Muscle of arm (tissue), 12 donors: ENCODE results near the gene LRWD1. TPM values are rescaled to one million over a fixed set of nuclear protein-coding genes. Genes with fewer than 3 reads are reported as not detected.
A peak's percentile ranks its signal among the peaks of the same experiment; 100 is the strongest.
"Not testable (repeated sequence)": the region's sequence is repeated elsewhere in the genome, so short reads cannot be mapped to it uniquely, and the experiment has no call there.

Experiments
- DNase-seq: peaks from one replicate; pipeline ENCODE4 v3.0.0-alpha.2; 2013
- polyA plus RNA-seq, 12 donors: library from polyadenylated mRNA; unstranded; fragments of 120-200 nt; gene quantifications; one replicate each; pipeline ENCODE4 v1.2.1, GENCODE V29; 2013; ENCODE audit not compliant: insufficient read length in 12 of 12

LRWD1 gene
- polyA plus RNA-seq, 12 donors, result 7.4 to 25.3 (median 10.2) TPM; not detected in 1

DNA sequence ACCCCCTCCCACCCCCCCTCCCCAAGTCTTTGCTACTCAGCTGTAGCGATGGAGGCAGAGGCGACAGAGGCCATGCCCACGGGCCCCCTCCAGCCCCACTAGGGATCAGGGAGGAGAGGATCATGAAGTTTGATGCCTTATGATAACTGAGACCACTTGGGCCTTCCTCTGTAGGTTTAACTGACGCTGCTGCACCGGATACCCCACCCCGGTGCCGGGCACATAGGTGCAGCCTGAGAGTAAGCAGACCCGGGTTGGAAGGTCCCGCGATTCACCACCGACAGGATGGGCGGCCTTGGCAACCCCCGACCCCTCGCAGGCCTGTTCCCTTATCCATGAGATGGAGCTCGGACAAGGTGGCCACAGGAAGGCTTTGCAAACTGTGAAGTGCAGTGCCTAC is 29.2 kb downstream of the LRWD1 start:
- DNase-seq, result not testable (repeated sequence)

GRCh38 chr7:102494473-102495149 is 29.8 kb downstream of the LRWD1 start:
- DNase-seq, result not testable (repeated sequence)

GRCh38 chr7:102496861-102497260 is 32.1 kb downstream of the LRWD1 start:
- DNase-seq, result not testable (repeated sequence)

DNA sequence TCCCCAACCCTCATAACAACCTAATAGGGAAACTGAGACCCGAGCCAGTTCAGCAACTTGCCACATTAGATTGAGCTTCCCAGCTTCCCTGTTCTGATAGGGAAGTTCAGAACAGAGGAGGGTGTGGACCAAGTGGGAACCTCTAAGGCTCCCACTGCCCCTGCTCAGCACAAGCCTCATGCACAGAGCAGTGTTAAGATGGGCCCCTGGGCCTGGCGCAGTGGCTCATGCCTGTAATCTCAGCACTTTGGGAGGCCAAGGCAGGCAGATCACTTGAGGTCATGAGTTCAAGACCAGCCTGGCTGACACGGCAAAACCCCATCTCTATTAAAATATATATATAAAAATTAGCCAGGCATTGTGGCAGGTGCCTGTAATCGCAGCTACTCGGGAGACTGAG is 32.5 kb downstream of the LRWD1 start:
- not testable (repeated sequence) for DNase-seq

DNA sequence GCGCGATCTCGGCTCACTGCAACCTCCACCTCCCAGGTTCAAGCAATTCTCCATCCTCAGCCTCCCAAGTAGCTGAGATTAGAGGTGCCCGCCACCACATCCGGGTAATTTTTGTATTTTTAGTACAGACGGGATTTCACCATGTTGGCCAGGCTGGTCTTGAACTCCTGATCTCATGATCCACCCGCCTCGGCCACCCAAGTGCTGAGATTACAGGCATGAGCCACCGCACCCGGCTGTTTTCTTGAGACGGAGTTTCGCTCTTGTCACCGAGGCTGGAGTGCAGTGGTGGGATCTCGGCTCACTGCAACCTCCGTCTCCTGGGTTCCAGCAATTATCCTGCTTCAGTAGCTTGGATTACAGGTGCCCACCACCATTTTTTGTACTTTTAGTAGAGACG is 33.5 kb downstream of the LRWD1 start:
- not testable (repeated sequence) for DNase-seq

DNA sequence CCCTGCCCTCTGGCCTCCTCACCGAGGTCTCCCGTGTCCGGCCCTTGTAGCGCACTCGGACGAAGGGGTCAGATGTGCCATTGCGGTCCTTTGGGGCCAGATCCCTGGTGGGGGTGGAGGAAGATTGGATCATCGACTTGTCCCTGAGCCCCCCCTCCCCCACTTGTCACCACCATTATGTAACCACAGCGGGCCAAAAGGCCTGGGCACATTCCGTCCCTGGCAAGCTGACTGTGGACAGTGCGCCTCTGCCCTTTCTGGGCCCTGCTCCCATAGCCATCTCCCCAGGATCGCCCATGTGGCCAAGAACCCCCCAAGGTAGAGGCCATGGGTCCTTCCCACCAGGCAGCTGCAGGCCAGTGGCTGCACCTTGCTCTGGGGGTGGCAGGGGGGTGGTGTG is 38.4 kb downstream of the LRWD1 start:
- DNase-seq, result not testable (repeated sequence)

DNA sequence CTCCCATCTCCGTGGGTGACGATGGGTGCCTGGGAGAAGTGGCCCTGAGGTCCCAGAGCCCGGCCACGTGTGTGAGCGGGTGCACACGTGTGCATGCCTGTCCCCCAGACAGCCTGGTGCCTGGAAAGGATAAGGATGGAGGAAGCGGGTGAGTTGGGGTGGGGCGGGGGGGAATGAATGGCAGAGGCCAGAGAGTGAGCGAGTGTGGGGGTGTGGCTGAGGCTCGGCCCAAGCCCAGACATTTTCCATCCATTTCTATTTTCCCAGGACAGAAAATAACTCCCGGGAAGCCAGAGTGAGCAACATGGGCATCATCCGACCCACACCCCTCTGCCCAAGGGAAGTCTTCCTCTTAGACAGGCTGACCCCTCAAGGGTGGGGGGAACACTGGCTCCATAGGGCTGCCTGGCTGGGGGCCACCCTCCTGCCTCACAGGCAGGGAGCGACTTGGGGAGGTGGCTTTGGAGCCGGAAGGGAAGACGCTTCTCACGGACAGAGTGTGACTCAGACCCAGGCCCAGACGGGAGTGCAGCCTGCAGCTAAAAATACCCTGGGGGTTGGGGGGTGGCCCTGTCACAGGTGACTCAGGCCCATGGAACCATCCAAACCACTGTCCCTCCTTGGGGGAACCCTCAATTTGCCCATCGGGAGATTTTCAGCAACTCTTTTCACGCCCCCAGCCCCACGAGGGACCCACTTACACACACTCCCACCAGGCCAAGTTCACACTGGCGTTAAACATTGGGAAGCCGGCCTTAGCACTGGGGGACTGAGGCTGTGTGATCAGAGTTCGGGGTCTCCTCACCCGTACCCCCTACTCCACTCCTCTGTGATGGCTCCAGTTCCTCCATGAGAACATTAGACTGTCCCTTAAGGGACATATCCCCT is 40.8 kb downstream of the LRWD1 start:
- DNase-seq, result not testable (repeated sequence)

GRCh38 chr7:102507410-102508088 is 42.8 kb downstream of the LRWD1 start:
- DNase-seq, result not testable (repeated sequence)

GRCh38 chr7:102510575-102510974 is 45.8 kb downstream of the LRWD1 start:
- not testable (repeated sequence) for DNase-seq

DNA sequence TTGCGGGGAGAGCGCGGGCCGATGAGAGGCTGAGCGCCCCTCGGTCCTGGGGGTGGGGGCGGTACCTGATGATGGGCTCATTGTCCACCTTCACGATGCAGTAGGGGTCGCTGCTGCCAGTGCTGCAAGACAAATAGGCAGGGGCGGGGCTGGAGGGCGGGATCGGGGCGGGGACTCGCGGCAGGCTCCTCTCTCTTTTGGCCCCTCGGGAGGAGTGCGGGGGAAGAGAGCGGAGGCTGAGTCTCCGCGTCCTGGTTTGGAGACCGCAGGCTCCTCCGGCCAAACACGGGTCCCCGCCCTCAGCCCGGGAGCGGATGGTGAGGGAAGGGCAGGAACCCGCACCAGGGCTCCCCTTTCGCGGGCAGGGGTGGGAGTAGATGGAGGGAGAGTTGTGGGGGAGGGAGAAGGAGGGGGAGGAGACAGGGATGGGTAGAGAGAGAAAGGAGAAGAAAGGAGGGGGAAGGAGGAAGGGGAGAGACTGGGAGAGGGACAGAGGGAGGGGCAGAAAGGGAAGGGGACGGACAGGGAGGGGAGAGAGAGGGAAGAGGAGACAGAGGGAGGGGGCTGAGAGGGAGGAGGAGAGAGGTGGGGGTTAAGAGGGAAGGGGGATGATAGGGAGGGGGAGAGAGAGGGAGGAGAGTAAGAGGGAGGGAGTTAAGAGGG is 47.2 kb downstream of the LRWD1 start:
- not testable (repeated sequence) for DNase-seq

- DNase-seq, result peak; percentile 96
These were observed 47.9 kb downstream of the LRWD1 start for GRCh38 chr7:102512642-102513221.

- DNase-seq, result not testable (repeated sequence)
These were observed 50.3 kb downstream of the LRWD1 start for GRCh38 chr7:102514881-102515721.

GRCh38 chr7:102515889-102516288 is 51.1 kb downstream of the LRWD1 start:
- DNase-seq, result not testable (repeated sequence)

DNA sequence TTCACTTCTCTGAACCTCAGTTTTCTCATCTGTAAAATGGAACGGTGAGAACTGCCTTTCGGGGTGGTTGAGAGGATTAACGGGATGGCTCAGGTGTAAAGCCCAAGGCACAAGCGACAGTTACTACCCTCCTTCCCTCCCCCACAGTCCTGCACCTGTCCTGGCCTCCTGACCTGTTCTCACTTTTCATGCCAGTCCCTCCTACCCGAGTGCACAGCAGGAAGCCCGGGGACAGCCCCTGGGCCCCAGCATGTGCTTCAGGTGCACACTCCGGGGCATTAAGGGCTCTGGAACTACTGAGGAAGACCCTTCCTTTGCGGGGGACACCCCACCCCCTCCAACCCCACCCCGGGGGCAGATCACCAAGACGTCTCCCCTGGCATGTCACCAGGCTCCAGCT is 52.2 kb downstream of the LRWD1 start:
- DNase-seq, result not testable (repeated sequence)

- DNase-seq, result not testable (repeated sequence)
These were observed 52.9 kb downstream of the LRWD1 start, which contains the start of gene RASA4B for GRCh38 chr7:102517550-102518147. Gene RASA4B (minus strand): TSS chr7:102517777. CDS start chr7:102517710, 67 bp downstream.

- DNase-seq, result not testable (repeated sequence)
These were observed 56.0 kb downstream of the LRWD1 start for GRCh38 chr7:102520797-102521196.
